ENCODE data around the gene SMDT1.
"Not testable (repeated sequence)": the region's sequence is repeated elsewhere in the genome, so short reads cannot be mapped to it uniquely, and the experiment has no call there.

The SMDT1 gene

DNA sequence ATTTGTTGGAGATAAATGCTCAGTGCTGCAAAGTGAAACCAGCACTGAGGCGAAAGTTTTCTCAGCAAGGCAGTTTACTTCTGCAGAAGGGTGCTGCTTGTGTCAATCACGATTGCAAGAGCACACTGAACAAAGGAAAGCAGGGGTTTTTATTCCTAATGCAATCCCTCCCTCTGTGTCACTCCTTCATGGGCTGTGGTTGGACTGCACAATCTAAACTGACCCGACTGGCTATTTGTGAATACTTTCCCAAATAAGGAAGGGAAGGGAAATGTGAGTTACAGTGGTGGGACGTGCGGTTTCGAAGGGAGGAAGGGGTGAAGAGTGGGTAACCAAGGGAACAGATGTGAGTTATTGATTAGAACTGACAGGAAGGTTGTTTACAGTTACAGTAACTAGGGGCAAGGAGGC lies 35.9 kb downstream of the SMDT1 start:
- DNase-seq: not testable (repeated sequence)

DNA sequence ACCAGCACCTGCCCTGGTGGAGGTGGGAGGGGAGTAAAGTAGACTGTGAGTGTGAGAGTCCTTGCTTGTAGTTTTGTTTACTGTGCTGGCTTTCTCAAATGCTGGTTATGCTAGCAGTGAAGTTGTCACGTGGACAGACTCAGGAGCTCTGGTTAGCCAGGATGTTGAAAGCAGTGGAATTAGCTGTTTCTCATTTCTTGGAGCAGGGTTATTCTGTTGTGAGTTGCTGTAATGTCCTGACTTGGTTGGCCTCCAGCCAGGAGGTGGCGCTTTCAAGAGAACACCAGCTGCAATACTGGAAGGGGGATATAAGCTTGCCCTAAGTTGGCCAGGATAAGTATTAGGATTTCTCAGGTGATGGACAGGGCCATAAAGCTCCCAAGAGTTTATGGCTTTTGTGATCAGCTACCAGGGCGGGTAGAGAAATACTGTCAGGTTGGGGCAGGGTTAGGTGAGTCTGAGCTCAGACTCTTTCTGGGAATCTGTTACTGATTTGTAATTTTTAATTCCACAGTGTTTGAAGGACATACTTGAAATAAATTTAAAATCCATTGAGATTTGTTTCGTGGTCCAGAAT lies 37.4 kb downstream of the SMDT1 start:
- DNase-seq: no peak

DNA sequence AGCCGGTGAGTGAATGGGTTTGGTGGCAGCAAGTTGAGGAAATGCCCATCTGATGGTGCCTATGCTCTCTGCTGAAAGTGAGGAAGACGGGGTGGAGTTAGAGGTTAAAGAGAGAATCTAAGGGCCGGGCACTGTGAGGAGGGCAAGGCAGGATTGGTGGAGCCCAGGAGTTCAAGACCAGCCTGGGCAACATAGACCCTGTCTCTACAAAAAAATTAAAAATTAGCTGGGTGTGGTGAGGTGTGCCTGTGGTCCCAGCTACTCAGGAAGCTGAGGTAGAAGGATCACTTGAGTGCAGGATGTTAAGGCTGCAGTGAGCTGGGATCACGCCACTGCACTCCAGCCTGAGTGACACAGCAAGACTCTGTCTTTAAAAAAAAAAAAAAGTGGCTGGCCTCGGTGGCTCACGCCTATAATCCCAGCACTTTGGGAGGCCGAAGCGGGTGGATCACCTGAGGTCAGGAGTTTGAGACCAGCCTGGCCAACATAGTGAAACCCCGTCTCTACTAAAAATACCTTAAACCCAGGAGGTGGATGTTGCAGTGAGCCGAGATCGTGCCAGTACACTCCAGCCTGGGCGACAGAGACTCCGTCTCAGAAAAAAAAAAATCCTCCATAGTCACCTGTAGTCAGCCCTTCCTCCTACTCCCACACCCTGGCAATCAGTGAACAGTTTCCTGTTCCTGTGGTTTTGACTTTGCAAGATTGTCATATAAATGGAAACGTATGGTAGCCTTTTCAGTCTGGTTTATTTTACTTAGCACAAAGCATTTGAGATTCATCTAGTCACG lies 40.9 kb downstream of the SMDT1 start:
- not testable (repeated sequence) for DNase-seq

DNA sequence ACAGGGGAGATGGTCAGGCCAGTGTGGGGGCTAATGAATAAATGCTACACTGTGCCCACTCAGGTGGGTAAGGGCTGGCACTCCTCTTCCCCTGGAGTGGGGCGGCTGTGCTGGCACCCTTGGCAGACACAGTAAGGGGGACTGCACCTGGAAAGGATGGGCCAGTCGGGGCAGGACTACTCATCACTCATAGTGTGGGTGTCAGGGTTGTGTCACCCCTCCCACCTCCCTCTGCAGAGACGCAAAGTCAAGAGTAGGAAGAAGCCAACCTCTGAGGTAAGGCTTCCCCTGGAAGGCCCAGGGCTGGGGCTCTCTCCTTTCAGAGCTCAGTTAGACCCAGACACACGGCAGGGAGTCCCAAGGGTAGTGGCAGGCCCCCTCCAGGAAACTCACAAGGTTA lies 44.0 kb downstream of the SMDT1 start:
- DNase-seq: not testable (repeated sequence)

DNA sequence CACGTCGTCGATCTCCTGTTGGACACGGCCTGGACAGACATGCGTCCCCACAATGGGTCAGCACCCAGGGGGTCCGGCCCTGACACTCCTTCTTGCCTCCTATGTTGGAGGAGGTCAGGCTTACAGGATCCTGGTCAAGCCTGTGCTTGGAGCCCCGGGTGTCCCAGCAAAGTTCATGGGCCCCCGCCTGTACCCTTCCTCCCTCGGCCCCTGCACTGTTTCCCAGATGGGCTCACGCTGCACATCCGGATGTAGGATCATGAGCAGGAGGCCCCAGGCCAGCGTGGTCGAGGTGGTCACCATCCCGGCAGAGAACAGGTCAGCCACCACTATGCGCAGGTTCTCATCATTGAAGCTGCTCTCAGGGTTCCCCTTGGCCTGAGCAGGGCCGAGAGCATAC lies 48.1 kb downstream of the SMDT1 start:
- no peak for DNase-seq

DNA sequence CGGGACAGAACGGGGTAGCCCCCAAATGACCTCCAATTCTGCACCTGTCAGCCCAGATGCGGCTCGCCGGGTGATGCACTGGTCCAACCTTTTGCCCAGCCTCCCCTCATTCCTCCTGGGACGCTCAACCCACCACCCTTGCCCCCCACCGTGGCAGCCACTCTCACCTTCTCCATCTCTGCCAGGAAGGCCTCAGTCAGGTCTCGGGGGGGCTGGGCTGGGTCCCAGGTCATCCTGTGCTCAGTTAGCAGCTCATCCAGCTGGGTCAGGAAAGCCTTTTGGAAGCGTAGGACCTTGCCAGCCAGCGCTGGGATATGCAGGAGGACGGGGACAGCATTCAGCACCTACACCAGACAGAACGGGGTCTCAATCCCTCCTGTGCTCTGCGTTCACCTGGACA lies 48.5 kb downstream of the SMDT1 start:
- DNase-seq: not testable (repeated sequence)

DNA sequence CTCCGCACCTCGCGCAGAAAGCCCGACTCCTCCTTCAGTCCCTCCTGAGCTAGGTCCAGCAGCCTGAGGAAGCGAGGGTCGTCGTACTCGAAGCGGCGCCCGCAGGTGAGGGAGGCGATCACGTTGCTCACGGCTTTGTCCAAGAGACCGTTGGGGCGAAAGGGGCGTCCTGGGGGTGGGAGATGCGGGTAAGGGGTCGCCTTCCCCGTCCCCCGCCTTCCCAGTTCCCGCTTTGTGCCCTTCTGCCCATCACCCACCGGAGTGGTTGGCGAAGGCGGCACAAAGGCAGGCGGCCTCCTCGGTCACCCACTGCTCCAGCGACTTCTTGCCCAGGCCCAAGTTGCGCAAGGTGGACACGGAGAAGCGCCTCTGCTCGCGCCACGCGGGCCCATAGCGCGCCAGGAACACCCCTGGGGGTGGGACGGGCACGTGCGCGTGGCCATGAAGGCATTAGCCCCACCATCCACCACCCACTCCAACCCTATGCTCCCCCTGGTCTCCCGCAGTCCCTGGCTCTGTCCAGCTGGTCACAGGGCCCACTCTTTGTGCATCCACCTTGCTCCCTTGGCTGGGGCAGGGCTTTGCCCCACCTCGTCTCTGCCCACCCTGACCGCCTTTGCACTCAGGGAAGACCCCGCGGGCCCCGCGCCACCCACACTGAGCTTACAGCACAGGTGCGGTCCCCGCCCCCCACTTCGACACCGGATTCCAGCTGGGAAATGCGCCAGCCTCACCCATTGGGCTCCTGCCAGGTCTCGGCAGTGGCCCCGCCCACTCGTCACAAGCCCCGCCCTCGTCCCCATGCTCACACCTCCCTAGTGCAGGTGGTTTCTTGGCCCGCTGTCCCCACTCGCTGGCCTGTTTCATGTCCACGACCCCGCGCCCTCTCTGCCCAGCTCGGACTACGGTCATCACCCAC lies 49.5 kb downstream of the SMDT1 start:
- not testable (repeated sequence) for DNase-seq

DNA sequence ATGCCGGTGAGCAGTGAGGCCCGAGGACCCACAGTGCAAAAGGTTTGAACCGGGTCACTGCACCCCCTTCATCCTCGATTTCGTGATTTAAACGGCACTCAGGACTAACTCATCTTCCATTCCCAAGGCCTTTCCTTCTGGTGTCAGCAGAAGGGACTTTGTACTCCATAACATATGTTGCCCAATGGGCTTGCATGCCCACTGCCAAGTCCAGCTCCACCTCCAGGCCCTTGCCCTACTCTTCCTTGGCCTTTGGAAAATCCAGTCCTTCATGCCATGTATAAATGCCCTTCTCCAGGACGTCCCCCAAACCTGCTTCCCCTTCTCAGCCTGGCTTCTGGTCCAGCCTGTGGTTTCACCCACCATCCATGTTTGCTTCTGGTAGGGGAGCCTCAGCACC lies 50.7 kb downstream of the SMDT1 start:
- not testable (repeated sequence) for DNase-seq

DNA sequence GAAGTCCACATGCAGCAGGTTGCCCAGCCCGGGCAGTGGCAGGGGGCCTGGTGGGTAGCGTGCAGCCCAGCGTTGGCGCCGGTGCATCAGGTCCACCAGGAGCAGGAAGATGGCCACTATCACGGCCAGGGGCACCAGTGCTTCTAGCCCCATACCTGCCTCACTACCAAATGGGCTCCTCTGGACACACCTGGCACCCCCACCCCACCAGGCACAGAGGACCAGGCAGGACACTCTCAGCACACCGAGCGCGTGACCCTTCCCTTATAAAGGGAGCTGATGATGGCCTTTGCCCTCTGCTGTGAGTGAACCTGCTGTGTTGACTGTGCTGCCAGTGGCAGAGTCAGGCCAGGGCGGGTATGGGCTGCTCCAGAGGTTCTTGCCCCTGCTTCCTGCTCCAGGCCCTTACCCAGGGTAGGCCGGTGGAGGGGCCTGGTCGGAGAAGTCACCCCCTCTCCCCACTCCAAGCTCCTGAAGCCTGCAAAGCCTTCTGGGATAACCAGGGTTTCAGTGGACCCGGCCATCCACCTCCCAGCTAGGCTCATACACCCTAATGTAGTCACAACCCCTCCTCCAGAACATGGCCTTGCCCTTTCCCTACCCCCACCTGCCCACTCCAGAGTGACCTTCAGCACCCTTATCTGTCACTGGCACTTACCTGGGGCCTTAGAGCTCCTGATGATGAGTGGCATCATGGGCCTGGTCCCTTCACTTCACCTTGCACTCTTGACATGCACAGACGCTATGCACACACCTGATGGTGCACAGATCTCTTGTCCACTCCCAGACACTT lies 51.3 kb downstream of the SMDT1 start, which contains the start of gene CYP2D6:
CYP2D6 (minus strand) TSS at position 172 of the 793 bp plus-strand sequence; CDS start at position 153, 19 bp downstream.
- DNase-seq: not testable (repeated sequence)

DNA sequence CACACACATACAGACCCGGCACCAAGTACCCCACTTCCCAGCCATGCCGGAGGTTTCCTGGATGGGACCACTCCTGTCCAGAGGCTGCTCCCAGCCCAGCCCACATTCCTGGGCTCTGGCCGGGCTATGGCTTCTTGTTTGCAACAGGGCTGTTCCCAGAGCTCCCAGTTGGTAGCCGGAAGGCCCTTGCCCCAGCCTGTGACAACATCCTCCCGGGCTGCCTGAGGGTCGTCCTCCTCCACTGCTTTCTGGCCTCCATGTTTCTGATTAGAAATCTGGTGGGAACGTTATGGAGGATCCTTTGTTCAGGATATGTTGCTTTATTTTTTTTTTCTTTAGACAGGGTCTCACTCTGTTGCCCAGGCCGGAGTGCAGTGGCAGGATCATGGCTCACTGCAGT lies 52.1 kb downstream of the SMDT1 start:
- no peak for DNase-seq

DNA sequence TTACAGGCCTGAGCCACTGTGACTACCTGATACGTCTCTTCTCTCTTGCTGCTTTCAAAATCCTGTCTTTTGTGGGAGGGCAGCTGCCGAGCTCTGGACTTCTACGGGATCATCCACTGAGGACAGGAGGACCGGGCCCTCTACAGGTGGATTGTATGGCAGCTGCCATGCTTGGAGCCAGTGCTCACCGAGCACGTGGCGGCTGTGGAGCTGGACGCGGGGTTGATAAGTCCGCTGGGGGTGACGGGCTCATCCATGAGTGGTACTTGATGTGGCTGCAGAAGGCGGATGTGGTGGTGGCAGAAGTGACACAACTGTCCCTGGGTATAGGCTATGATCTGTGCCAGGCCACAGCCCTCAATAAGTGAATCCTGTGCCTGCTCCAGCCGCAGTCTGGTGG lies 53.0 kb downstream of the SMDT1 start:
- no peak for DNase-seq
